HG03175 (cell line): ENCODE results near the gene NOTO.
"Not testable (repeated sequence)": the region's sequence is repeated elsewhere in the genome, so short reads cannot be mapped to it uniquely, and the experiment has no call there.

ENCODE experiments used
- ATAC-seq: cut with Tn5 transposase; IDR thresholded peaks from one replicate; pipeline ENCODE4 v1.9.1; 2021; ENCODE audit warnings: mild to moderate bottlenecking, moderate library complexity; ENCODE audit not compliant: unreplicated experiment

The NOTO gene, protein sequence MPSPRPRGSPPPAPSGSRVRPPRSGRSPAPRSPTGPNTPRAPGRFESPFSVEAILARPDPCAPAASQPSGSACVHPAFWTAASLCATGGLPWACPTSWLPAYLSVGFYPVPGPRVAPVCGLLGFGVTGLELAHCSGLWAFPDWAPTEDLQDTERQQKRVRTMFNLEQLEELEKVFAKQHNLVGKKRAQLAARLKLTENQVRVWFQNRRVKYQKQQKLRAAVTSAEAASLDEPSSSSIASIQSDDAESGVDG

DNA sequence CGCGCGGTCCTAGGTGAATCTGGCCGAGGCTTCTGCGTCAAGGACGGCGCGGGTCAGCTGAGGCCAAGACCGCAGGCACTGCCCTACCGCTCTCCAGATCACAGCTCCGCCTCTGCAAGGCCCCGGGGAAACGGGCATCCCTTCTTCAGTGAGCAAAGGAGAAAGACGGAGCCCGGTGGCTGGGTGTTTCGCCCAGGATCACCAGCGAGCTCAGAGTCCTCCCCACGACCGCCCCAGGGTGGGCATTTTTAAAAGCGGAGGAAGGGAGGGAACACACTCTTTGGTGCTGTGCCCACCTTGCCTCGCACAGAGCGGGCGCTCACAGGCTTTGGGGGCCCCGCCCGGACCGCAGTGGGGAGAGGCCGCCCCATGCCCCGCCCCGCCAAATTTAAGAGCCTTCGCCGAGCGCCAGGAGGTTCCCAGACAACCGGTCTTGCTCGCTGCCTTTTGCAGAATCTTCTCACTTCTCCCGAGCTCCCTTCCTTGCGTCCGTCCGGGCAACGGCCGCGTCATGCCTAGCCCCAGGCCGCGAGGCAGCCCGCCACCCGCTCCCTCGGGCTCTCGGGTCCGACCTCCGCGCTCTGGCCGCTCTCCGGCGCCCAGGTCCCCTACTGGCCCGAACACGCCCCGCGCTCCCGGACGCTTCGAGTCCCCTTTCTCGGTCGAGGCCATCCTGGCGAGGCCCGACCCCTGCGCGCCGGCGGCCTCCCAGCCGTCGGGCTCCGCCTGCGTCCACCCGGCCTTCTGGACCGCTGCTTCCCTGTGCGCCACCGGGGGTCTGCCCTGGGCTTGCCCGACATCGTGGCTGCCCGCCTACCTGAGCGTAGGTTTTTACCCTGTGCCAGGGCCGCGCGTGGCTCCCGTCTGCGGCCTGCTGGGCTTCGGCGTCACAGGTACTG lies at the start of gene NOTO:
TSS of gene NOTO (plus strand) at position 419 of the 899 bp plus-strand sequence. CDS start at position 512, 93 bp downstream.
- ATAC-seq = no peak

DNA sequence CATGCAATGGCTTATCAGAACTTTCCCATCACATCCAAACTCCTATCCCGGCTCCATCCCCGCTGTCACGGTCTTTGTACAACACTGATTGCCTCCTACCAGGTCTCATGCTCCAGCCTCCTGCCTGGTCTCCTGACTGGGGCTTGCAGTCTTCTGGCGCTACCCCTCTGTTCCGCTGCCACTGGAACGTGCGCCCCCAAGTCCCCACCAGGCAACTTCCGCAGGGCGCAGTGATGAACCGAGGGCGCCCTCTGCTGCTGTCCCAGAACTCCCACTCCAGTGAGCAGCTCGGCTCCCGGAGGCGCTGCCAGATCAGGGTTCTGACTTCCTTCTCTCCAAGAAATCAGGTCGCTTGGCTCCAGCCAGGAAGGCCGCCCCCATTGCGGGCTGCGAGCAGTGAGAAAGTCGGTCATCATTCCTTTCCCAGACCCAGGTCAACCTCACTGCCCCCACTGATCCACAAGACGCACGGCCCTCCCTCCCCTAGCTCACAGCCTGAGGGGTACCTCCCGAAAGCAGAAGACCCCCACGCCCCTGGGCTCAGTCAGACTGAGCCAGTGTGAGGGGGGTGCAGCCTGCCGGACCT lies 45.7 kb upstream of the NOTO start:
- no peak for ATAC-seq

DNA sequence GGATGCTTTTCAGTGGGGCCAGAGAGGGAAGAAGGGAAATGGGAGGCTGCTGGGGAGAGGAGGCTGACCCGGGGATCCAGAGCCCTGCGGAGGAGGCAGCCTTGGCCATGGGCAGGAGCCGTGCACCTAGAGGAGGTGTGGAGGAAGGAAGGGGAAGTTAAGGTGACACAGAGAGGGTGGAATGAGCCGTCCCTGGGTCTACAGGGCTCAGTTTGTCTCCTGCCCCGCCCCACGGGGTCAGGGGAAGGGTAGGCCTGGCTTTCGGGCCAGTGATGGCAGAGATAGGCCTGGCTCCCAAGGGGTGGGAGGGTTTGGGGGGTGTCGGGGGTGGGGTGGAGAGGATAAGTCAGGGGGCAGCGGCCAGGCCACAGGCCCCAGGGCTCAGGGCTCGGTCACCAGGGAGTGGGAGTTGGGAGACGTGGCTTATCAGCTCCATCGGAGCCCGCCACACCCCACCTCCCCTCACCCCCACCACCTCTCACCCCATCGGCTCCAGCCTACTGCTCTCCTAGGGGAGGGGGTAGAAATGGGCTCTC lies 39.5 kb upstream of the NOTO start:
- no peak for ATAC-seq

DNA sequence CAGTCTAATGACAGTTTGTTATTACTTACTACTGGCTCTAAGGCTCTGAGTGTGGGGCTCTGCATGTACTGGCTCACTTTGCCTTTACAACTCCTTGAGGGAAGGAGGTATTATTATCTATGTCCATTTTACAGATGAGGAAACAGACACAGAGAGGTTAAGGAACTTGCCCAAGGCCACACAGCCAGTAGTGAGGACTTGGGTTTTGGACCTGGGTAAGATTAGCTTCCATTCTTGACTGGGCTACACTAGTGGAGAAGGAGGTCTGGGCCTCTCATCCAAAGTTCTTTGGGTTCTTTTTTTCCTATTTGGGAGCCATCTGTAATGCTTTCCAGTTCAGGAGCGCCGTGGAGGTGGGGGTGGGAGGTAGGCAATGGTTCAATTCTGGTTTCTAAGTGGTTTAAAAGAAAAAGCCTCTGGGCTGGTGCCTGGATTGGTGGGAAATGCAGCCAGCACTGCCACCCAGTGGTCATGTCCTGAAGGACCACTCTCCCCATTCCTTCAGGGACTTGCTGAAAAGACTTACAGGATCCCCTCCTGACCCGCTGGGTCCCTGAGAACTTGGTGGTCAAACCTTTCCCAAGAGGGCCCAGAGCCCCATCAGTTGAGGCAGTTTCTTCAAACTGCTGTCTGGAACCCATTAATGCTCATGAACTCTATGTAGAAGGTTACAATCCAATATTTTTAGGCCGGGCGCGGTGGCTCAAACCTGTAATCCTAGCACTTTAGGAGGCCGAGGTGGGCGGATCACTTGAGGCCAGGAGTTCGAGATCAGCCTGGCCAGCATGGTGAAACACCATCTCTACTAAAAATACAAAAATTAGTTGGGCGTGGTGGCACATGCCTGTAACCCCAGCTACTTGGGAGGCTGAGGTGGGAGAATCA lies 38.6 kb upstream of the NOTO start:
- peak; percentile 83 for ATAC-seq

DNA sequence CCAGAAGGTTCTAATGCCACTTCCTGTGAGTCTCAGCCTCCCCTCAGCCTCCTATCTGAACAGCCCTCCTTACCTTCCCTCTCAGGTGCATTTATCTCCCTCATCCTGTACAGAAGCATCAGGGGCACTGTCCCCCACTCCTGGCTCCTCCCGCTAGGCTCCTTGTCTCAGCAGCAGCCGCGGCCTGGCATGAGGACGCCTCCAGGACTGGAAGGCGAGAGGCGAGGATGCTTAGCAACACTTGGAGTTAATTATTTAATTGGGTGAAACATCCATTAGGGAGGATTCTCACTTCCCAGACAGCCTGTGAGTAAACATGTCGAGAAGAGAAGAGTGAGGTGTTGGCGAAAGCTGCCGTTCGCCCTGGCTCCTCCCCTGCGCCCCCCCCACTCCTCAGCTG lies 36.4 kb upstream of the NOTO start:
- not testable (repeated sequence) for ATAC-seq

DNA sequence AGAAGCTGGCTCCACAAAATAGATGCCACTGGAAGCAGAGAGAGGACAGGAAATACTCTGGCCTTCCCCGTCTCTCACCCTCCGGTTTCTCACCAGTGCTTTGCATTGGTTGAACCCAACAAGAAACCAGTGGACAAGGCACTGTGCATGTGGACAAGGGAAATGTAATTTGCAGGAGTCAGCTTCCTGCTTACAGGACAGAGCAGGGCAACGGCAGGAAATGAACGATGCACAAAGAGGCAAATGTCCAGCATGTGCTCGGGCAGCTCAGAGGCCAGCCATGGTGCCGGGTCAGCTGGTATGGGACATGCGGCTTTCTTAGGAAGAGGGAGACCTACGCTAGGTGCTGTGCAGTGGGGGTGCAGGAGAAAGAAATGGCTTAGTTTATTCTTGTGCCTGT lies 35.6 kb upstream of the NOTO start:
- not testable (repeated sequence) for ATAC-seq

DNA sequence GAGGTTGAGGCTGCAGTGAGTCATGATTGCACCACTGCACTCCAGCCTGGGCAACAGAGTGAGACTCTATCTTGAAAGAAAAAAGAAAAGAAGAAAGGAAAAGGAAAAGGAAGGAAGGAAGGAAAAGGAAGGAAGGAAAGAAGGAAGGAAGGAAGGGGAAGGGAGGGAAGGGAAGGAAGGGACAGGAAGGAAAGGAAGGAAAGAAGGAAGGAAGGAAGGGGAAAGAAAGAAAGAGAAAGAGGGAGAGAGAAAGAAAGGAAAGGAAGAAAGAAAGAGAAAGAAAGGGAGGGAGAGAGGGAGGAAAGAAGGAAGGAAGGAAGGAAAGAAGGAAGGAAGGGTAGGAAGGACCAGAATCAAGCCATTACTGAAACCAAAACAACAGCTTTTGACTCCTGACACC lies 34.0 kb upstream of the NOTO start:
- ATAC-seq = not testable (repeated sequence)

DNA sequence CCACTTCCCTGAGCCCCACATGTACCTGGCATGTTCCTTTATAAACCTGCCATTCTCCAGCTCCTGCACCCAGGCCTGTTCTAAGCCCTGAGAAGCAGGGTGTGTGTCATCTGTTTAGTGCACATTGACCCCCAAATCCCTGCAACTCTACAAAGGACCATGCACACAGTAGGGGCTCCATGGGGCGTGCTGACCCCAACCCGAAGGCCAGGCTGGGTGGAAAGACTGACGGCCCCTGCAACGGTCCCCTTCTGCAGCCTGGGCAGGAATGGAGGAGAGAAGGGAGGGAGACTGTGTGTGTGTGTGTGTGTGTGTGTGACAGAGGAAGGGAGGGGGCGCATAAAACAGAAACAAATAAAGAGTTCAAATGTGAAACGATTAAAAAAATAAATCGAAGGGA lies 32.0 kb upstream of the NOTO start:
- not testable (repeated sequence) for ATAC-seq

DNA sequence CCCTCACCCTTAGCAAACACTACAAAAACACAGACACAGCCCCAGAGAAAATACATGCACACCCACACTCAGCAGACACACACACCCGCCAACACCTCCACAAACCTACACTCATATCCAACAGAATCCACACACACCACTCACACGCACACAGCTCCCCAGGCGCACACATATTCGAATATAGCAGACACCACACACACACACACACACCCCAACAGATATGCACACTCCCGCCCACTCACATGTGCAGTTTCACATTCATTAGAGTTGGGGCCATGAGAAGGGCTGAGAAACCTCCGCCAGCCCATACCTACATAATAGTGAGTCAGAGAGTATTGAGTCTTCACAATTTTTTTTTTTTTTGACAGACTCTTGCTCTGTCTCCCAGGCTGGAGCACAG lies 29.4 kb upstream of the NOTO start:
- ATAC-seq = no peak

DNA sequence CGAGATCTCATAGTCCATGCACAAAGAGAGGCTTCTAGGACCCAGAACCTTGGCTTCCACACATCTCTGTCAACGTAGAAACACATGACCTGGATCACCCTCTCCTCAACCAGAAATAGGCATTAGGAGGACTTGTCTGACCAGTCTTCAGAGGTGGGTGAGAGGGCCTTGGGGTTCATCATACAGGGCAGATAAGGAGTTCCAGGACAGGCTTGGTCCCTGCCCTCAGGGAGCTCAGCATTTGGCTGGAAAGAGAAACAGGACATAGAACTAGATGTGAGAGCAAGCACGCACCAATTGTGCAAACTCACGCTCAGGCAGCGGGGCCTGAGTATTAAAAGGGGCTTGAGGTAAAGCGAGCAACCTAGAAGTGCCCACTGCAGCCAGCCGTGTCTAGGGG lies 28.6 kb upstream of the NOTO start:
- ATAC-seq = no peak

DNA sequence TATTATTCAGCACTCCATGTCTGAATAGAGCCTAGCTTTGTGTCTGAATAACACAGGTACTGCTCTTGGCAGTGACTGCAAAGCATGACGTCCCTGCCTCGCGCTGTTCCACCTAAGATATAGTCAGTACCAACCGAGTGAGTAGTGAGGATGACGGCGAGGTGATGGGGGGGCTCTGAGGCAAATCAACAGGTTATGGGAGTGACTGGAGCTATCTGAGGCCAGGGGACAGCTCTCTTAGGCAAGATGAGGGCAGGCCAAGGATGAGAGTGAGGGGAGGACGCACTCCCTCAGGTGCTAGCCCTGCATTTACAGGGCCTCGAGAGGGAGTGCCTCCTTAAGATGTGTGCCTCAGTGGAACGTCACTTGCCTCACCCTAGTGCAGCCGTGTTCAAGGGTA lies 28.1 kb upstream of the NOTO start:
- ATAC-seq = no peak

DNA sequence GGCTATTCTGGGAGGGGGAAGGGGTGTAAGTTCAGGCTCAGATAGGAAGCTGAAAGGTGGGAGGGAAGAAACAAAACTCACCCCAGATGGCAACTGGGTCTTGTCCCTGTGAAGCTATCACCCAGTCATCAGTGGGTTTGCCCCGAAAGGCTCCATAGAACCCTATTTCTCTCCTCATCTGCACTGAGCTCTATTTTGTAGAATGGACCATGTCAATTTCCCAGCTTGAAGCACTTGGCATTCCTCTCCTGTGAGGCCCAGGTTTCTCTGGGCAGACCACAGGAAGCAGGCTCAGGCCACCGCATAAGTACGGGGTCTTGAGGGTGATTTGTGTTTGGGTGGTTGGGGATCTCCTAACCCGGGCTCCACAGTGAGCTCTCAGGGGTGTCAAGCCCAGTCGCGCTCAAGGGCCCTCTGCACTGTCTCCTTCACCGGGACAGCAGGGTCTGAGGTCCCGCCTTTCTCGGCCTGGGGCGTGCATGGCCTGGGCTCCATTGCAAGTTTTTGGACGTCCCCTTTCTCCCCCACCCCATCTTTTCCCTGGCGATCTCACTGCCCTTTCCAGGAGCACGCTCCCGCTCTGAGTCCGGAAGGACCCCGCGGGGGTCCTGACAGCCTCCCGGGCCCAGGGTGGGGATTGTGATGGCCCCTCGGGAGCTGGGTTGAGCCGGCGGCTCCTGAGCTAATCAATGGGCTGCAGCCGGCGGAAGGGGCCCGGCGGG lies 27.3 kb upstream of the NOTO start:
- ATAC-seq = no peak

DNA sequence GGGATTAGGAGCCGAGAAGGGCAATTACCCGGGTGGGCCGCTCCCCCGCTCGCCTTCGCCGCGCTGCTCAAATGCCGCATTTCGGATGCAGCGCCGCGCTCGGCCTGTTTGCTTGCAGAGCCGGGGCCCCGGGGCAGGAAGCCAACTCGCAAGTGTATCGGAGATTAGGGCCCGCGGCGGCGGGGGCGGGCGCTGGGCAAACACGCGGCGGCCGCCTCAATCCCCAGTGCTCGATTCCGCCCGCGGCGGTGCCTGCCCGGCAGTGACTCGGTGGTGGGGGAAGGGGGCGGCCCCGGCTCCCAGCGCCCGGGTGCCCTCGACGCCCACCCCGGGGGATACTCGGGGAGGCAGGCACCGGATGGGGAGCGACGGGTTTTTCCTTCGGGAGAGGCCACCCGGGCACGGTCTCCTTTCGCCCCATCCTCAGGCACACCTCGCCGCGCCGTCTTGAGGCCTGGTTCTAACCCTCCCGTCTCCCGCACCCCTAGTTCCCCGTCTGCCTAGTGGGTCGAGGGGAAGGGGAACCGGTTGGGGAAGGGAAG lies 26.6 kb upstream of the NOTO start:
- no peak for ATAC-seq

DNA sequence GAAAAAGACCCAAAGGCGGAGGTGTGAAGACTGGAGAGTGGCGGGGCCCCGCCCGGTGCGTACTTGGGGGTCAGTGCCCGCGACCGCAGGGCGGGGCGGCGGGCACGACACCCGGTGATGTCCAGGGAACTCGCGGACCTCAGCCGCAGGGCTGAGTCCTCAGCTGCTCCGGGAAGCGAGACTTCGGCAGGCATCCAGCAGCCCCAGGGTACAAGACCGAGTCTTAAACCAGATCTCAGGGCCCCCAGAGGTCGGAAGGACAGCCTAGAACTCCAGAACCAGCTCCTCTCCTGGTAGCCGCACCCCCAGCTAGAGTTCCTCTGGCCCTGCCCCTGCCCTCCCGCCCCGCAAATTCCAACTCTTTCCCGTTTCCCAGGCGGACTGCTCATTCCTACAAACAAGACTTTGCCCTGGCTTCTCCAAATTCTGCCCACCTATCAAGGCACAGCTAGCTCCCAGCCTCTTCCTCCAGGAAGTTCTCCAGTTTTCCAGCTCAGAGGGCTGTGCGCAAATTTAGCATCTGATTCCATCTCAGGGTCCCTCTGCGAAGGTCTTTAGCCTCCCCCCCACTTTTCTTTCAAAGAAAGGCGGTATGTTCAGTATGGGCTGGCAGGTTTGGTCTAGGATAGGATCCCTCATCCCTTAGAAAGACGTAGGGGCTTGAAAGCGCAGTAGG lies 26.0 kb upstream of the NOTO start:
- no peak for ATAC-seq

DNA sequence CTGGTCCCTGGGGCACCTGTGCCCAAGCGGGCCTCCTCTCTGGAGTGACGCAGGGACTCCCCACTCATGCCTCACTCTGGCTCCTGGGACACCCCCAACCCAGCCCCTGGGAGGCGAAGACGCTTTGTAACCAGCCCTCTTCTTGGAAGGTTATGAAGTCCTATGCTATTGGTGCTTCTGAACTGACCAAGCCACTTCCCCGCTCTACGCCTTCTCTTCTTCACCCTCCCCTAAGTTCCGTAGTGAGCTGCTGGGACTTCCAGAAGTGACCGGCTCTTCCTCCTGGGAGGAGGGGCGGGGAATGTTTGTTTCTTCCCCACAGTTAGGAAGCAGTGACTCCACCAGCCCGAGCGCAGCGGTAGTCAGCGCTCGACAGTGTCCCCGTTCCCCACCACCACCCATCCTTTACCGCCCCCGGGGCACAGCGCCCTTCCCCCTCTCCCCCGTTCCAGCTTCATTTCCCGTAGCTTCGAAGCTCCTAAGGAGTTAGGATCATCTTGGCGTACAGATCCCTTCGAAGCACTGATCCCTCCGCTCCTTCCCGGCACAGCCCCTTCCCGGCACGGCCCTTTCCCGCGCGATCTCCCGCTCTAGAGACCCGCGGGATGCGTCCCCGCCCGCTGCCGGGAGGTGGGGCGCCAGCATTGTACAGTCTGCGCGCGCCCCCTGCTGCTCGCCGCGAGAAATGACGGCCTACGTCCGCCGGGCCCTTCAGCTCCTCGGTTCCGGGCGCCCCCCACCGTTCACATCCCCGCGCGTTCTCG lies 25.3 kb upstream of the NOTO start:
- ATAC-seq = peak; percentile 86

DNA sequence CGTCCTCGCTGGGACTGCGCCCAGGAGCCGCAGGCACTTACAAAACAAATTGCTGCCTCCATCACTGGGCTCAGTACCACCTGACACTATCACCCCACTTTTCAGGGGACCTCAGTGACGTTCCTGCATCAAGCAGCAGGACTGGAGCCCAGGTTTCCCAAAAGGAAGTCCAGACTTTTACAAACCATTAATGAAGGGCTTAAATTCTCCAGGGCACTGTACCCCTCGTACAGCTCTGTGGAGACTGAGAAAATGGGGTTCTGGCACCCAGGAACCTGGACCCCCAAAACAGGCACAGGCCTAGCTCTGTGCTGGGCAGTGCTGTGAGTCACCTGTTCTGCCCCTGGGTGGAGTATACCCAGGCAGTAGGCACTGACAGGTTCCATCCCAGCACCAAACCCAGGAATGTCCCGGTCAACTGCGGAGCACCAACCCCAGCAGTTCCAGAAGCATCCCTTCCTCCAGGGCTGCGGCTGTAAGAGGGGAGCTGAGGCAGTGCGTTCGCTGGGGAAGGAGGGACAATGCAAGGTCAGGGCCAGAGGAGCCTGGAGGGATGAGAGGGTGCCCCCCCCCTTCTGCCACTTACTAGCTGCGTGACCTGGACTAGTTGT lies 24.6 kb upstream of the NOTO start:
- ATAC-seq = no peak

DNA sequence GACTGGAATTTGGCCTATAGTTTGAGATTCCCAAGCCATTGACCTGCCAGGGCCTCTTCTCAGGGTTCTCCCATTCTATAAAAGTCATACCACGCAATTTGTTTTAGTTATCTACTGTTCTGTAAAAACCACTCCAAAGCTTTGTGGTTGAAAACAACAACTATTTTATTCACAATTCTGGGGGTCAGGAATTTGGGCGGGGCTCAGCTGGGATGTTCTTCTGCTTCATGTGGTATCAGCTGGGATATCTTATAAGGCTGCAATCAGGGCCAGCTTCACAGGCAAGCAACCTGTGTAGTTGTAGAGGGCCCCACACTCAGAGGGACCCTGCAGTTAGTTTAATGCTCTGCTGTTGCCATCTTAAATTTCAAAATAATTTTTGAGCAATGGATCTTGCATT lies 16.4 kb upstream of the NOTO start:
- ATAC-seq = no peak

DNA sequence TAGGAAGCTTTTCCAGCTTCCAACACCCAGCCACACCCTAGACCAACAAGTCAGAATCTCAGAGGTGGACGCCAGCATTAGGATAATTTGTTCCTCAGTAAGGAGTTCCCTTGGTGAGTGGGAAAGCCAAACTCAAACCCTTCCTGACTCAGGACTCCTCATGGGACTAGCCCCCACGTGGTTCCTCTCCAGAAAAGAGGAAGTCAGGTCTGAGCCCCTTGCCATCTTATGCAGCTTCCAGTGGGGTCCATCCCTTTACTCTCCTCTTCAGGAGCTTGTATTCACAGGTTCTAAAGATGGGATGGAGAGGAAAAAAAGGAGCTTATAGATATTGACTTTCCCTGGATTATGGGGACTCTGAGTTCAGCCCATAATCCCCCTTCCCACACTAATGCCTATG lies 14.8 kb upstream of the NOTO start:
- ATAC-seq = no peak
